Fibroblast of pulmonary artery (primary cell): ENCODE results near the gene IL17RD.

Source experiments
- DNase-seq: peaks from one replicate; pipeline ENCODE4 v3.0.0-alpha.2; 2010; ENCODE audit warnings: low read depth
- H3K4me3 ChIP-seq: replicated peaks from 2 replicates; pipeline ENCODE4 v1.5.1; 2011; ENCODE audit warnings: low read depth, mild to moderate bottlenecking, control low read depth, low read length, moderate library complexity
- CTCF ChIP-seq: IDR thresholded peaks from 2 replicates; pipeline ENCODE4 v1.5.1; 2011; ENCODE audit warnings: mild to moderate bottlenecking, control low read depth, low read length, inconsistent platforms; ENCODE audit errors: missing control alignments

IL17RD gene

GRCh38 chr3:57160076-57160764, 4.9 kb downstream of the IL17RD start:
- peak; percentile 36 for DNase-seq
- H3K4me3 ChIP-seq: no peak overlapping the region
- no peak for TF ChIP-seq CTCF

- TF ChIP-seq CTCF: no peak
- no peak overlapping the region for H3K4me3 ChIP-seq
- no peak for DNase-seq
Measured at GRCh38 chr3:57158813-57159738, 6.1 kb downstream of the IL17RD start.

- DNase-seq: no peak
- no peak overlapping the region for H3K4me3 ChIP-seq
- TF ChIP-seq CTCF: no peak
Measured at GRCh38 chr3:57158325-57158724, 6.8 kb downstream of the IL17RD start.

GRCh38 chr3:57157545-57157944, 7.6 kb downstream of the IL17RD start:
- TF ChIP-seq CTCF: no peak
- H3K4me3 ChIP-seq: no peak overlapping the region
- DNase-seq: peak; percentile 66

- H3K4me3 ChIP-seq: no peak overlapping the region
- TF ChIP-seq CTCF: no peak
- DNase-seq: no peak
Measured at GRCh38 chr3:57155310-57155643, 9.9 kb downstream of the IL17RD start.

- no peak overlapping the region for H3K4me3 ChIP-seq
- no peak for TF ChIP-seq CTCF
- no peak for DNase-seq
Measured at GRCh38 chr3:57154470-57155309, 10.5 kb downstream of the IL17RD start.
